Smooth muscle cell (in vitro differentiated cells): ENCODE measurements around the gene RCAN2. TPM values are rescaled to one million over a fixed set of nuclear protein-coding genes. Genes with fewer than 3 reads are reported as not detected.

Source experiments
- DNase-seq: peaks from one replicate; lab custom pipeline; 2025; ENCODE audit not compliant: unreplicated experiment; lab: John Stamatoyannopoulos, UW
- H2AFZ ChIP-seq: fragments of 200-600 bp; sonication (generic); 2 replicates; pipeline ENCODE4 v1.6.0; 2016; ENCODE audit warnings: antibody characterized with exemption, low read depth, mild to moderate bottlenecking
- H3F3A ChIP-seq: fragments of 200-600 bp; sonication (generic); 2 replicates; pipeline ENCODE4 v1.6.0; 2017; ENCODE audit warnings: antibody characterized with exemption, low read depth
- H3K27ac ChIP-seq: fragments of 200-600 bp; sonication (generic); 2 replicates; pipeline ENCODE4 v1.5.1; 2016; ENCODE audit warnings: low read depth, mild to moderate bottlenecking
- H3K27me3 ChIP-seq: fragments of 200-600 bp; sonication (generic); 2 replicates; pipeline ENCODE4 v1.6.1; 2016; ENCODE audit warnings: low read depth, mild to moderate bottlenecking
- H3K36me3 ChIP-seq: fragments of 200-600 bp; sonication (generic); 2 replicates; pipeline ENCODE4 v1.5.1; 2016; ENCODE audit warnings: low read depth
- H3K4me1 ChIP-seq: fragments of 200-600 bp; sonication (generic); 2 replicates; pipeline ENCODE4 v1.5.1; 2016; ENCODE audit warnings: low read depth
- H3K4me2 ChIP-seq: fragments of 200-600 bp; sonication (generic); 2 replicates; pipeline ENCODE4 v1.6.0; 2016; ENCODE audit warnings: mild to moderate bottlenecking
- H3K4me3 ChIP-seq: fragments of 200-600 bp; sonication (generic); 2 replicates; pipeline ENCODE4 v1.5.1; 2016; ENCODE audit warnings: mild to moderate bottlenecking
- H3K79me2 ChIP-seq: fragments of 200-600 bp; sonication (generic); 2 replicates; pipeline ENCODE4 v1.6.0; 2016; ENCODE audit warnings: low read depth, mild to moderate bottlenecking
- H3K9ac ChIP-seq: fragments of 200-600 bp; sonication (generic); 2 replicates; pipeline ENCODE4 v1.6.0; 2016; ENCODE audit warnings: low read depth
- H3K9me3 ChIP-seq: fragments of 200-600 bp; sonication (generic); replicated peaks from 2 replicates; pipeline ENCODE4 v1.5.1; 2016; ENCODE audit warnings: low read depth
- H4K20me1 ChIP-seq: fragments of 200-600 bp; sonication (generic); 2 replicates; pipeline ENCODE4 v1.6.0; 2016; ENCODE audit warnings: low read depth
- WGBS: methylation state at CpG from one replicate; pipeline ENCODE4 v1.1.7; 2016; ENCODE audit warnings: low lambda C conversion rate; 5-methylcytosine and 5-hydroxymethylcytosine counted together
- polyA plus RNA-seq: library from polyadenylated mRNA; unstranded; fragments of >200 nt; fragmentation: Nextera tagmentation; extraction: Ambion mirVana; gene quantifications from 2 replicates; pipeline ENCODE4 v1.2.1, GENCODE V29; 2016
- total RNA-seq: library from RNA; depleted of rRNA; stranded (reverse); fragments of >200 nt; gene quantifications from 2 replicates; pipeline ENCODE4 v1.2.3, GENCODE V29; 2014
- TF ChIP-seq, protein P1 (sequence below): fragments of 200-600 bp; sonication (generic); IDR thresholded peaks from 2 replicates; pipeline ENCODE4 v1.5.1; 2017; ENCODE audit warnings: borderline replicate concordance, mild to moderate bottlenecking, antibody characterized with exemption; ENCODE audit not compliant: insufficient read depth, poor library complexity, severe bottlenecking

RCAN2 gene
- total and polyA plus RNA-seq, 2 experiments from 2014 or later: 2.5 to 2.7 TPM

DNA sequence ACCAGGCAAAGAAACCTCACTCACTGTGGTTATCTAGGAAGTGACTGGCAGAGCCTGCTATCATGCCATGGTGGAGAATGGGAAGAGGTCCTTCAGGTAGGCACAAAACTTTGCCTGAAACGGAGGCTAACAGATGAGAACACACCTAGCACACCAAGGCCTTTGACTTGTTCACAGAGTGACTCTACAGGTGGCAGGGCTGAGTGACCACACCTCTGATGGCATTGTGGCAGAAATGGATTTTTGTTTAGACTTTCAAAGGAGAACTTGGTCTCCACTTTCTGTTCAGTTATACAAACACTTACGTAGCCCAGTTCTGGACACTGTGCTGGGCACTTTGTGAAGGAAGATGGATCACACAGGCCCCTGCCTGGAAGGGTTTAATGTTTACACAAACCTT is 204.2 kb downstream of the RCAN2 start:
- Histone ChIP-seq H3K27ac (no peak overlapping the region), H3K4me2 (no peak overlapping the region), H3F3A (no peaks in the 10 kb centered on the region), H2AFZ (no peak overlapping the region), H3K27me3 (no peaks in the 10 kb centered on the region), H3K79me2 (no peaks in the 10 kb centered on the region), H3K36me3 (no peaks in the 10 kb centered on the region), H3K9me3 (no peaks in the 10 kb centered on the region), H3K4me3 (no peak overlapping the region), H3K4me1 (no peaks in the 10 kb centered on the region), H4K20me1 (no peaks in the 10 kb centered on the region), H3K9ac (no peak overlapping the region)
- 98% methylated on average over 2 of the region's 2 CpGs for WGBS
- TF ChIP-seq, protein P1, sequence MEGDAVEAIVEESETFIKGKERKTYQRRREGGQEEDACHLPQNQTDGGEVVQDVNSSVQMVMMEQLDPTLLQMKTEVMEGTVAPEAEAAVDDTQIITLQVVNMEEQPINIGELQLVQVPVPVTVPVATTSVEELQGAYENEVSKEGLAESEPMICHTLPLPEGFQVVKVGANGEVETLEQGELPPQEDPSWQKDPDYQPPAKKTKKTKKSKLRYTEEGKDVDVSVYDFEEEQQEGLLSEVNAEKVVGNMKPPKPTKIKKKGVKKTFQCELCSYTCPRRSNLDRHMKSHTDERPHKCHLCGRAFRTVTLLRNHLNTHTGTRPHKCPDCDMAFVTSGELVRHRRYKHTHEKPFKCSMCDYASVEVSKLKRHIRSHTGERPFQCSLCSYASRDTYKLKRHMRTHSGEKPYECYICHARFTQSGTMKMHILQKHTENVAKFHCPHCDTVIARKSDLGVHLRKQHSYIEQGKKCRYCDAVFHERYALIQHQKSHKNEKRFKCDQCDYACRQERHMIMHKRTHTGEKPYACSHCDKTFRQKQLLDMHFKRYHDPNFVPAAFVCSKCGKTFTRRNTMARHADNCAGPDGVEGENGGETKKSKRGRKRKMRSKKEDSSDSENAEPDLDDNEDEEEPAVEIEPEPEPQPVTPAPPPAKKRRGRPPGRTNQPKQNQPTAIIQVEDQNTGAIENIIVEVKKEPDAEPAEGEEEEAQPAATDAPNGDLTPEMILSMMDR: no peak
- no peak for DNase-seq

DNA sequence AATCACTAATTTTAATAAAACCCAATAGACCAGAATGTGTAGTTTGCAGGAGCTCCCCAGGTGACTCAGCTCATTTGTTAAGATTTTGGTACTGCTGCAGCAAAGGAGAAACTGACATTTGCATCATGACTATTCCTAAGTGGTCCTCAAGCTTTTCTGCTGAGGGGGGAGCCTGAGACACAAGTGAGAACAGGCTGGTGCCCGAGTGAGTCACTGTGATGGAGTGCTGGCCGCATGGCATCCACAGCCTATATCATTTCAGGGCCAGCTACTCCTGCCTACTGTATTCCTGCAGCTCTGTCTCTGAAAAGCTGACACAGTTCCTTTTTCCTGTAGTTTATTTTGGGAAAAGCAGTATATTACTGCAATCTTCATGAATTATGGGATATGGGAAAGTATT is 206.8 kb downstream of the RCAN2 start:
- WGBS: 83% methylated on average over 2 of the region's 2 CpGs
- Histone ChIP-seq H3K36me3 (no peaks in the 10 kb centered on the region), H3K79me2 (no peaks in the 10 kb centered on the region), H3K4me3 (no peak overlapping the region), H3F3A (no peaks in the 10 kb centered on the region), H3K4me1 (no peaks in the 10 kb centered on the region), H3K9ac (no peak overlapping the region), H3K4me2 (no peak overlapping the region), H3K27me3 (no peaks in the 10 kb centered on the region), H2AFZ (no peak overlapping the region), H3K27ac (no peak overlapping the region), H3K9me3 (no peaks in the 10 kb centered on the region), H4K20me1 (no peaks in the 10 kb centered on the region)
- DNase-seq: no peak
- TF ChIP-seq, protein P1: no peak

DNA sequence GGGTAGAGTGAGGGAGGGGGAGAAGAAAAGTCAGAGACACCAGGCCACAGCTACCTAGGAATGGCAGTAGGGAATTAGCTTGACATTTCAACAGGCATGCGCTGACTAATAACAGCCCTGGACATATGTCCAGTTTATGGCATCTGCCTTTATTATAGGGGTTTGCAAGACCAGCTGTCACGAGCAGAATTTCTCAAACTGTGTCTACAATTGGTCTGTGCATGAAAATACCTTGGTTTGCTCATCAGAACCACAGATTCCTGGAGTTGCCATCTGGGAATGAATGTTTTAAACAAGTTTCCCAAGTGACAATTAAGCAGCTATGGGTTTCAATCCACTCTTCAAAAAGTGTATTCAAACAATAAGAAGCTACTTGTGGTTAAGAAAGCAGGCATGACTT is 210.1 kb downstream of the RCAN2 start:
- H3K9ac ChIP-seq: no peak overlapping the region
- no peaks in the 10 kb centered on the region for H3K27me3 ChIP-seq
- no peaks in the 10 kb centered on the region for H4K20me1 ChIP-seq
- H3K27ac ChIP-seq: no peak overlapping the region
- H3K79me2 ChIP-seq: no peaks in the 10 kb centered on the region
- no peak overlapping the region for H3K4me3 ChIP-seq
- no peaks in the 10 kb centered on the region for H3K9me3 ChIP-seq
- H3K36me3 ChIP-seq: no peaks in the 10 kb centered on the region
- WGBS: 67% methylated on average over 2 of the region's 2 CpGs
- H3K4me1 ChIP-seq: no peaks in the 10 kb centered on the region
- TF ChIP-seq, protein P1: no peak
- H3K4me2 ChIP-seq: no peak overlapping the region
- no peak for DNase-seq
- no peak overlapping the region for H2AFZ ChIP-seq
- H3F3A ChIP-seq: no peaks in the 10 kb centered on the region

DNA sequence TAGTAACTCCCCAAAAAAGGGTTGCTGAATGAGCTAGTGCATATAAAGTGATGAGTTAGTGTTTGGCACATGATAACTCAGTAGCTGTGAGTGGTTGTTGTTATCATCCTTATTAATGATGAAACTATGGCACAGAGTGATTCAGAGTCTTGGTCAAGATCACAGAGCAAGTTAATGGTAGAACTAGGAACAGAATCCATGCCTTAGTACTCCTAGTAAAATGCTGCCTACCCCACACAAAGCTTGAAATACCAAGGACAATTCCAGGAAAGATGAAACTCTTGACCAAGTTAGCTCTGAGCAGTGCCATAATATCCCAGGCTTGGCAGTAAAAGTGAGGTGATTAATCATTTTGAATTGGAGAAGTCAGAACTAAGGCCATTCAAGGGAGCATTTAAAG is 211.4 kb downstream of the RCAN2 start:
- H3K27ac ChIP-seq: no peak overlapping the region
- no peak overlapping the region for H3K4me2 ChIP-seq
- no peaks in the 10 kb centered on the region for H3F3A ChIP-seq
- no peaks in the 10 kb centered on the region for H3K9me3 ChIP-seq
- H3K79me2 ChIP-seq: no peaks in the 10 kb centered on the region
- H3K9ac ChIP-seq: no peak overlapping the region
- H2AFZ ChIP-seq: no peak overlapping the region
- H3K36me3 ChIP-seq: no peaks in the 10 kb centered on the region
- no peak overlapping the region for H3K4me3 ChIP-seq
- no peaks in the 10 kb centered on the region for H4K20me1 ChIP-seq
- H3K27me3 ChIP-seq: no peaks in the 10 kb centered on the region
- TF ChIP-seq, protein P1: no peak
- no peak for DNase-seq
- H3K4me1 ChIP-seq: no peaks in the 10 kb centered on the region
